COLO668 (cell line): Measurements from ENCODE around the gene ABCC8.

Experiments
- DNase-seq: peaks from one replicate; lab custom pipeline; 2025; ENCODE audit not compliant: unreplicated experiment; lab: John Stamatoyannopoulos, UW

Gene ABCC8

GRCh38 chr11:17473071-17473744 lies 3.4 kb downstream of the ABCC8 start:
- DNase-seq: peak; percentile 37

GRCh38 chr11:17472467-17472866 lies 4.2 kb downstream of the ABCC8 start:
- DNase-seq: no peak

- peak; percentile 13 for DNase-seq
Observed at GRCh38 chr11:17471501-17471900, 5.1 kb downstream of the ABCC8 start.

- DNase-seq: no peak
Observed at GRCh38 chr11:17469998-17470397, 6.6 kb downstream of the ABCC8 start.

GRCh38 chr11:17468122-17468521 lies 8.5 kb downstream of the ABCC8 start:
- DNase-seq: no peak

GRCh38 chr11:17463546-17464174 lies 13.0 kb downstream of the ABCC8 start:
- DNase-seq: no peak

GRCh38 chr11:17462940-17463339 lies 13.7 kb downstream of the ABCC8 start:
- DNase-seq: no peak

GRCh38 chr11:17460406-17460805 lies 16.2 kb downstream of the ABCC8 start:
- DNase-seq: no peak

- DNase-seq: no peak
Observed at GRCh38 chr11:17459236-17459896, 17.3 kb downstream of the ABCC8 start.

GRCh38 chr11:17458268-17458667 lies 18.4 kb downstream of the ABCC8 start:
- DNase-seq: no peak

GRCh38 chr11:17457396-17458173 lies 19.1 kb downstream of the ABCC8 start:
- DNase-seq: no peak

GRCh38 chr11:17452668-17453067 lies 24.0 kb downstream of the ABCC8 start:
- no peak for DNase-seq

- DNase-seq: no peak
Observed at GRCh38 chr11:17449158-17449557, 27.5 kb downstream of the ABCC8 start.

GRCh38 chr11:17446482-17446881 lies 30.2 kb downstream of the ABCC8 start:
- no peak for DNase-seq

GRCh38 chr11:17445240-17445795 lies 31.3 kb downstream of the ABCC8 start:
- no peak for DNase-seq

GRCh38 chr11:17443926-17444690 lies 32.5 kb downstream of the ABCC8 start:
- no peak for DNase-seq

- no peak for DNase-seq
Observed at GRCh38 chr11:17443423-17443822, 33.2 kb downstream of the ABCC8 start.

- DNase-seq: no peak
Observed at GRCh38 chr11:17443000-17443399, 33.6 kb downstream of the ABCC8 start.

- peak; percentile 75 for DNase-seq
Observed at GRCh38 chr11:17439316-17439782, 37.3 kb downstream of the ABCC8 start.

- no peak for DNase-seq
Observed at GRCh38 chr11:17437366-17437765, 39.3 kb downstream of the ABCC8 start.
